Occipital lobe (tissue), 3 donors: Measurements from ENCODE around the gene RAB44. TPM values are rescaled to one million over a fixed set of nuclear protein-coding genes. Genes with fewer than 3 reads are reported as not detected.

ENCODE experiments used
- DNase-seq: peaks from one replicate; lab custom pipeline; 2025; lab: John Stamatoyannopoulos, UW
- small RNA-seq: library from RNA; depleted of rRNA; stranded (forward); fragments of <200 nt; gene quantifications from one replicate; pipeline ENCODE3, GENCODE V24; 2014
- total RNA-seq: library from RNA; depleted of rRNA; stranded (reverse); fragments of >200 nt; gene quantifications from one replicate; pipeline ENCODE4 v1.2.3, GENCODE V29; 2014

Gene RAB44
- total RNA-seq, 1 donor from 2014 or later: not detected

DNA sequence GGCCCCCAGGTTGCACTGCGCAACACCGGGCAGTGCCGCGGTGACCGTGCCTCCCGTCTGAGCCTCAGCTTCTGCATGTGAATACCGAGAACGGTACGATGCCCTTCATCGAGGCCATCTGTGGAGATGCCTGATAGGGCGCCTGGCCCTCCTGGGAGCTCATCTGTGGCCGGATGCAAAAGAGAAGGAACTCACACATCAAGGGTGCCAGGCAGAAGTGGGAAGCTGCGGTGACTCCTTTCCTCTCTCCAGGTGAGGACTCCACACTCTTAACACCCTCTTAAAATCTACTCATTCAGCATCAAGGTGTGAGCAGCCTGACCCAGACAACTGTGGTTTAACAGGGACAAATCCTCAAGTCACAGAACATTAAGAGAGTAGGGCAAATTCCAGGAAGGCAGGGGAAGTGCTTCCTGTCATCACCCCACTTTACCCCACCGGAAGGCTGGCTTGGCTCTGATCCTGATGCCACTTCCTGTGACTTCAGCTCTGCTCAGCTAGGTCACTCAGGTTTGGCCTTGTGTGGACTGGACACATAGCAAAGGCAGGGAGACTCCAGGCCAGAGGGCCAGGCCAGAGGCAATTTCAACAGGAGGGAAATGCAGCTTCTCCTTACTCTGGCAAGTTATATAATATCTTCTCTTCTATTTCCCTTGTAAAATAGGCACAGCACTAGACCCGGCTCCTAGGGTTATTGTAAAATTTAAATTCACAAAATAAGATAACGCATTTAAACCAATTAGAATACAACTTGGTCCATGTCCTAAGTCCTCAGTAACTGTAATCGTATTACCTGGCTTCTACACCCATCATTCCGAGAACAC is 72.3 kb downstream of the RAB44 start:
- DNase-seq: no peak

DNA sequence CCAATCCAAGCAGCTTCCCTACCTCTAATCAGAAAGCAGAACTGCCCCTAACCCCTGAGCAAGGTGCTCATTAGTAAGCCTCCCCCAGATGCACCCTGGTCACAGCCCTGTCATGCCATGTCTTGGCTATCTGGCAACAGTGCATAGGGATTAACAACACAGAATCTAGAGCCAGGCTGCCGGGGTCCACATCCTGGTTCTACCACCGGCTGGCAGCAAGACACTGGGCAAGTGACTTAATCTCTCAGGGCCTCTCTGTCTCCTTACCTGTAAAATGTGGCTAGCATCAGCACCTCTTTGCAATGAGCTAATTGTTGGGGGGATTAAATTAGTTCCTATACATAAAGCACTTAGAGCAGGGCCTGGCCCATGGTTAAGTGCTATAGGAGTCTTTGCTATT is 73.5 kb downstream of the RAB44 start:
- no peak for DNase-seq

DNA sequence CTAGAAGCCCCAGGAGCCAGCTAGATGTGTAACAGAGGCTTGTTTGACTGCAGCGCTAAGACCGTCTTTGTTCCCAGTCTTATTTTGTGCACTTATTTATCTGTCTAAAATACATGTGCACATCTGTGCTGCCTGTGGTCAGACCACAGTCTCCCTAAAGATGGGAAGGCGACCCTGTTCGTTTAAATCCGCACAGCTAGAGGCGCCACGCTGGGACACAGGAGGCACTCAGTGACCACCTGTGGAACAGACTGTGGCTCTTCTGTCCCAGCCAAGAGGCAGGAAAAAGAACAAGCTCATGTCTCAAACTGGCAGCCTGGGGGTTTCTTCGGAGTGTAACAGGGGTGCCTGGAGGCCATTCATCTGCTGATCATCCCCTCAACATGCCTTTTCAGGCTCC is 74.8 kb downstream of the RAB44 start:
- no peak for DNase-seq

DNA sequence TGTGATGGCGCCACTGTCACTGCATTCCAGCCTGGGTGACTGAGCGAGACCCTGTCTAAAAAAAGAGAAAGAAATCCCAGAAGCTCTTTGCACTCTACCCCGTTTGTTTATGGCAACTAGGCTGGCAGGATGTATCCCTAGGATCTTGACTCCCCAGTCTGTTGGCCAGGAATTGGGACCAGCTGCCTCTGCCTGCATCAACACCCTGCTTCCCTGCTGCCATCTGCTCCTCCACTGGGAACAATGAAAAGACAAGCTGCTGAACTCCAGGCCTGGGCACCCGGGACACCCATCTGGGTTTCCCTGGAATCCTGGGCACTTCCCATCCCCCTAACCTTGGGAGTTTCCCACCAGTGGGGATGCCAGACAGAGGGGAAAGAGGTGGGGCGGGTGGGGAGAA is 76.7 kb downstream of the RAB44 start:
- no peak for DNase-seq

DNA sequence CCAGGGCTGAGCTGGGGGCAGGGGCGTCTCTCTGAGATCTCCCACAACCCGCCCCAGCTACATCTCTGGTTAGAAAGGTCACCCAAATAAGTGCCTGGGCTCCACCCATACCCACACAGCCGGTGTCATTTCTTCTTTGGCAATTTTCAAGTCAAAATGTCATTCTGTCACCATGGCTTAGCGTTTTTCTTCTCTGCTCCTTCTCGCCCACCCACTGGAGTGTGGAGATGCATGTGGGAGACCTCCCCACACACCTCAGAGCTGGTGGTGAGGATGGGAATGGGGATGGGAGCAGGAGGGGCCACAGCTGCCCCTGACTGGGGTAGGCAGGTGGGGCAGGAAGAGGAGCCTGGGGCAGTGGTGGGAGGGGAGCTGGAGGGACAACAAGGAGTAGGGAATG is 78.5 kb downstream of the RAB44 start:
- no peak for DNase-seq

DNA sequence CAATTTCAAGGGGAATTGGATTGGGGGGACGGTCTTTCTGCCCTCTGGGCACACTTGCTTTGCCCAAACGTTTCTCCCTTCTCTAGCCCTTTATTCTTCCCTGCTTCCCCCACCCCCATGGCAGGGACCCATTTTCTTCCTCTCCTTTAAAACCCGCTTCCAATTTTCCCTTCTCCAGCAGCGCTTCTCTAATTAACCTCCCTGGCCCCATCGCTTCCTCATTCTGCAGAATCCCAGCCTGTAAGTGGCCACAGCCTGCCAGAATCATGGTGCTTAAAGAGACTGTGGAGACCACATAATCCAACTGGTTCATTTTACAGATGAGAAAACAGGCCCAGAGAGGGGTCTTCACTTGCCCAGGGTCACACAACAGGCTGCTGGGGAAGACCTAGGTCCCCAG is 80.2 kb downstream of the RAB44 start:
- DNase-seq: no peak

DNA sequence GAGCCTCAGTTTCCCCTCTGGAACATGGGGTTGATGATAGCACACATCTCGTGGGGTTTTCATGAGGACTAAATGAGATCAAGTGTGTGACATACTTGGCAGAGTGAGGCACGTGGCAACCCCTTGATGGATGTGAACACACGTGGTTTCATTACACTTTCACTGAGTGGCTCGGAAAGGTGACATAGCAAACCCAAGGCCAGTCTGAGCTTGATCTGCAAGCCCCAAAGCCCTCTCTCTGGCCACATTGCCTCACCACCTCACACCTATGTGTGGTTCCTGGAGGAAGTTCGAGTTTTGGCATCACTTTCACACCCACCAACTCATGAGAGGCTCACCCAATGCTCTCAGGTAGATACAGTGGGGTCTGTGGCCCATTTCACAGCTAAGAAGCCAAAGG is 81.6 kb downstream of the RAB44 start:
- no peak for DNase-seq

DNA sequence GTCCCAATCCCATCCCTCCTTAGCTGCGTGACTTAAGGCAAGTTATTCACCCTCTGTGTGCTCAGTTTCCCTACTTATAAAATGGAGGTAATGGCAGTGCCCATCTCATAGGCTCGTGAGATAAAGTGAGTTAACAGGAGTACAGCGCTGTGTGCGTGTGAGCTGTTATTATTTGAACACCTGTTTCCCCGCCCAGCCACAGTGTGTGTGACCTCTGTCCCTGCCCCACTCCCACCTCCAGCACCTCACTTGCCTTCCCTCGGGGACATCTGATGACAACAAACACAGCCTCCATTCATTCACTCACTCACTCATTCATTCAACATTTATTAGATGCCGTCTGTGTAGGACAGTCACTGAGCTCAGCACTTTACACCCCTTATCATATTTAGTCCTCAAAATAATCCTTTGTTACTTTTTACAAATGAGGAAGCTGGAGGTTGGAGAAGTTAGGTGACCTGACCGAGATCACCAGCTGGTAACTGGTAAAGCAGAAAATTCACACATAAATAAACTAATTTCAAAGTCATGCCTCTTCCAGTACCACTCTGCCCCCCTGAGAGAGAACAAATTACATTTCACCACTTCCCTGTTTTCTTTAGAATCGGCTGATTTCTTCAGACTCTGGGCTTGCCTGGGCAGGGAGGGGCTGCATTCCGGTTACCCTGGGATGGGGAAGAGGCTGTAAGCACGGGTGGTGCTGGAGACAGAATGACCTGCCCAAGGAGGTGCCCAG is 83.0 kb downstream of the RAB44 start:
- no peak for DNase-seq

DNA sequence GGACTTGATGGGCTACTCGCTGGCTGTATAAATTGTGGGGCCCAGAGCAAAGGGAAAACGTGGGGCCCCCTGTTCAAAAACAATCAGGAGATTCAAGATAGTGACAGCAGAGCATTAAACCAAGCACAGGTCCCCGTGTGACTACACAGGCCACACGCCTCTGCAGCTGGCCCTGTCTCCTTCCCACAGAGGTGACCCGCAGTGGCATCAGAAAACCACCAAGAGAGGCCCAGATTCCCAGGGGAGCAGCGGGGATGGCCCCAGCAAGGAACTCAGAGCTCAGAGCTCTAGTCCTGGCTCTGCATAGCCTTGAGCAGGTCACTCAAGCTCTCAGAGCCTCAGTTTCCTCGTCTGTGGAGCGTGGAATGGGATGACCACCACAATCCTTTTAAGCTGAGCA is 84.0 kb downstream of the RAB44 start:
- DNase-seq: no peak

Small RNA genes within 50 kb of the gene (small RNA-seq; reads per million reads assigned to genes)
- not detected for gene RF00019

Other genes starting within 250 kb of the RAB44 start
- 11.9 TPM for gene STK38, start 150.3 kb upstream of the RAB44 start, total RNA-seq
- gene SRSF3, start 103.5 kb upstream of the RAB44 start, total RNA-seq: 202 TPM
- 2.0 TPM for gene CDKN1A, start 19.1 kb upstream of the RAB44 start, total RNA-seq
- gene CPNE5, start 141.6 kb downstream of the RAB44 start, total RNA-seq: 4.8 TPM
- gene PPIL1, start 177.0 kb downstream of the RAB44 start, total RNA-seq: 35.7 TPM
- gene C6orf89, start 188.1 kb downstream of the RAB44 start, total RNA-seq: 36.2 TPM